Smooth muscle cell (in vitro differentiated cells): ENCODE data around the gene DOCK4. TPM values are rescaled to one million over a fixed set of nuclear protein-coding genes. Genes with fewer than 3 reads are reported as not detected.

ENCODE experiments used
- DNase-seq: peaks from one replicate; lab custom pipeline; 2025; ENCODE audit not compliant: unreplicated experiment; lab: John Stamatoyannopoulos, UW
- H2AFZ ChIP-seq: fragments of 200-600 bp; sonication (generic); 2 replicates; pipeline ENCODE4 v1.6.0; 2016; ENCODE audit warnings: antibody characterized with exemption, low read depth, mild to moderate bottlenecking
- H3F3A ChIP-seq: fragments of 200-600 bp; sonication (generic); 2 replicates; pipeline ENCODE4 v1.6.0; 2017; ENCODE audit warnings: antibody characterized with exemption, low read depth
- H3K27ac ChIP-seq: fragments of 200-600 bp; sonication (generic); 2 replicates; pipeline ENCODE4 v1.5.1; 2016; ENCODE audit warnings: low read depth, mild to moderate bottlenecking
- H3K27me3 ChIP-seq: fragments of 200-600 bp; sonication (generic); 2 replicates; pipeline ENCODE4 v1.6.1; 2016; ENCODE audit warnings: low read depth, mild to moderate bottlenecking
- H3K36me3 ChIP-seq: fragments of 200-600 bp; sonication (generic); 2 replicates; pipeline ENCODE4 v1.5.1; 2016; ENCODE audit warnings: low read depth
- H3K4me1 ChIP-seq: fragments of 200-600 bp; sonication (generic); 2 replicates; pipeline ENCODE4 v1.5.1; 2016; ENCODE audit warnings: low read depth
- H3K4me2 ChIP-seq: fragments of 200-600 bp; sonication (generic); 2 replicates; pipeline ENCODE4 v1.6.0; 2016; ENCODE audit warnings: mild to moderate bottlenecking
- H3K4me3 ChIP-seq: fragments of 200-600 bp; sonication (generic); 2 replicates; pipeline ENCODE4 v1.5.1; 2016; ENCODE audit warnings: mild to moderate bottlenecking
- H3K79me2 ChIP-seq: fragments of 200-600 bp; sonication (generic); 2 replicates; pipeline ENCODE4 v1.6.0; 2016; ENCODE audit warnings: low read depth, mild to moderate bottlenecking
- H3K9ac ChIP-seq: fragments of 200-600 bp; sonication (generic); 2 replicates; pipeline ENCODE4 v1.6.0; 2016; ENCODE audit warnings: low read depth
- H3K9me3 ChIP-seq: fragments of 200-600 bp; sonication (generic); replicated peaks from 2 replicates; pipeline ENCODE4 v1.5.1; 2016; ENCODE audit warnings: low read depth
- H4K20me1 ChIP-seq: fragments of 200-600 bp; sonication (generic); 2 replicates; pipeline ENCODE4 v1.6.0; 2016; ENCODE audit warnings: low read depth
- CTCF ChIP-seq: fragments of 200-600 bp; sonication (generic); IDR thresholded peaks from 2 replicates; pipeline ENCODE4 v1.5.1; 2017; ENCODE audit warnings: borderline replicate concordance, mild to moderate bottlenecking, antibody characterized with exemption; ENCODE audit not compliant: insufficient read depth, poor library complexity, severe bottlenecking
- WGBS: methylation state at CpG from one replicate; pipeline ENCODE4 v1.1.7; 2016; ENCODE audit warnings: low lambda C conversion rate; 5-methylcytosine and 5-hydroxymethylcytosine counted together
- polyA plus RNA-seq: library from polyadenylated mRNA; unstranded; fragments of >200 nt; fragmentation: Nextera tagmentation; extraction: Ambion mirVana; gene quantifications from 2 replicates; pipeline ENCODE4 v1.2.1, GENCODE V29; 2016
- total RNA-seq: library from RNA; depleted of rRNA; stranded (reverse); fragments of >200 nt; gene quantifications from 2 replicates; pipeline ENCODE4 v1.2.3, GENCODE V29; 2014

The DOCK4 gene
- total and polyA plus RNA-seq, 2 experiments from 2014 or later, result 7.4 to 20.5 TPM

GRCh38 chr7:112059675-112060074 is 146.5 kb downstream of the DOCK4 start:
- Histone ChIP-seq H3K79me2 (peaks cover 33% of the 10 kb centered on the region), H3K4me3 (no peak overlapping the region), H3K27ac (no peak overlapping the region), H3K9me3 (no peaks in the 10 kb centered on the region), H3K9ac (no peak overlapping the region), H2AFZ (no peak overlapping the region), H3K27me3 (no peaks in the 10 kb centered on the region), H3F3A (peaks cover 10% of the 10 kb centered on the region), H3K4me2 (no peak overlapping the region), H3K4me1 (no peaks in the 10 kb centered on the region), H3K36me3 (no peaks in the 10 kb centered on the region), H4K20me1 (no peaks in the 10 kb centered on the region)
- DNase-seq, result no peak
- no peak for TF ChIP-seq CTCF
- WGBS, result 90% methylated on average over 1 of the region's 1 CpG

- H3K4me3 ChIP-seq, result no peak overlapping the region
- H4K20me1 ChIP-seq, result no peaks in the 10 kb centered on the region
- H3K4me2 ChIP-seq, result no peak overlapping the region
- no peak overlapping the region for H3K27ac ChIP-seq
- H3K4me1 ChIP-seq, result no peaks in the 10 kb centered on the region
- no peak overlapping the region for H3K9ac ChIP-seq
- WGBS, result 87% methylated on average over 1 of the region's 1 CpG
- H3K79me2 ChIP-seq, result peaks cover 36% of the 10 kb centered on the region
- H3K9me3 ChIP-seq, result no peaks in the 10 kb centered on the region
- H3K27me3 ChIP-seq, result no peaks in the 10 kb centered on the region
- no peaks in the 10 kb centered on the region for H3K36me3 ChIP-seq
- no peak for TF ChIP-seq CTCF
- no peak overlapping the region for H2AFZ ChIP-seq
- DNase-seq, result no peak
- peaks cover under 1% of the 10 kb centered on the region for H3F3A ChIP-seq
These were observed 147.5 kb downstream of the DOCK4 start for GRCh38 chr7:112058686-112059085.

GRCh38 chr7:112056409-112056808 is 149.8 kb downstream of the DOCK4 start:
- no peak for DNase-seq
- 58% methylated on average over 2 of the region's 2 CpGs for WGBS

More at GRCh38 chr7:112056409-112056808, 149.8 kb downstream of the DOCK4 start:
- no peaks in the 10 kb centered on the region for H3K36me3 ChIP-seq
- H3K9ac ChIP-seq, result no peak overlapping the region
- no peak overlapping the region for H3K4me2 ChIP-seq
- peaks cover 32% of the 10 kb centered on the region for H3K79me2 ChIP-seq
- TF ChIP-seq CTCF, result no peak
- no peak overlapping the region for H3K27ac ChIP-seq
- H3K9me3 ChIP-seq, result no peaks in the 10 kb centered on the region
- no peak overlapping the region for H3K4me3 ChIP-seq
- H3K27me3 ChIP-seq, result no peaks in the 10 kb centered on the region
- H3F3A ChIP-seq, result no peaks in the 10 kb centered on the region
- peaks cover 5% of the 10 kb centered on the region for H3K4me1 ChIP-seq
- no peaks in the 10 kb centered on the region for H4K20me1 ChIP-seq
- H2AFZ ChIP-seq, result no peak overlapping the region
